RWPE2 (cell line): ENCODE measurements around the gene ACTL6A.

Experiments
- ATAC-seq: fragments of 200-7000 bp; cut with Tn5 transposase; 3 replicates; pipeline ENCODE4 v1.9.1; 2021; ENCODE audit warnings: low read depth
- DNase-seq: peaks from one replicate; pipeline ENCODE4 v3.0.0-alpha.2; 2020; ENCODE audit warnings: low spot score
- H3K27ac ChIP-seq: fragments of 450-650 bp; 2 replicates; pipeline ENCODE4 v1.5.1; 2017; ENCODE audit warnings: mild to moderate bottlenecking; ENCODE audit not compliant: poor library complexity, severe bottlenecking
- H3K27me3 ChIP-seq: fragments of 250-450 bp; sonication (Bioruptor Pico); 2 replicates; pipeline ENCODE4 v1.5.1; 2021; ENCODE audit warnings: mild to moderate bottlenecking, moderate library complexity; ENCODE audit not compliant: insufficient read depth, poor library complexity, severe bottlenecking
- H3K36me3 ChIP-seq: fragments of 250-450 bp; sonication (Bioruptor Pico); 2 replicates; pipeline ENCODE4 v1.5.1; 2020; ENCODE audit warnings: low read depth, mild to moderate bottlenecking, moderate library complexity
- H3K4me1 ChIP-seq: fragments of 250-450 bp; sonication (Bioruptor Pico); 2 replicates; pipeline ENCODE4 v1.5.1; 2021; ENCODE audit warnings: mild to moderate bottlenecking, moderate library complexity; ENCODE audit not compliant: insufficient read depth, poor library complexity, severe bottlenecking
- H3K4me3 ChIP-seq: fragments of 250-450 bp; sonication (Bioruptor Pico); 2 replicates; pipeline ENCODE4 v1.5.1; 2021; ENCODE audit warnings: mild to moderate bottlenecking, moderate library complexity; ENCODE audit not compliant: severe bottlenecking
- H3K9me3 ChIP-seq: fragments of 250-450 bp; sonication (Bioruptor Pico); 2 replicates; pipeline ENCODE4 v1.5.1; 2021; ENCODE audit warnings: mild to moderate bottlenecking, moderate library complexity; ENCODE audit not compliant: severe bottlenecking
- TF ChIP-seq, protein P1 (sequence below): fragments of 450-650 bp; IDR thresholded peaks from one replicate; pipeline ENCODE4 v1.5.1; 2017; ENCODE audit warnings: mild to moderate bottlenecking, moderate library complexity; ENCODE audit not compliant: poor library complexity, severe bottlenecking

The ACTL6A gene

DNA sequence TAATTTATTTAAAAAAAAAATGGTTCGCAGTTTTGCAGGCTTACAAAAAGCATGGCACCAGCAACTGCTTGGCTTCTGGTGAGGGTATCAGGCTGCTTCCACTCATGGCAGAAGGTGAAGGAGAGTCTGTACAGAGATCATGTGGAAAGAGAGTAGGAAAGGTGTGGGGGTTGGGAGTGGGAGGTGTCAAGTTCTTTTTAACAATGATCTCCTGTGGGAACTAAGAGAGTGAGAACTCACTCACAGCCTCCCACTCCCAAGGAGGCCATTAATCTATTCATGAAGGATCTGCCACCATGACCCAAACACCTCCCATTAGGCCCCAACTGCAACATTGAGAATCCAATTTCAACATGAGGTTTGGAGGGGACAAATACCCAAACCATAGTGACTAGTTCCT, 21.1 kb upstream of the ACTL6A start:
- Histone ChIP-seq H3K9me3 (no peaks in the 10 kb centered on the region), H3K4me3 (no peak overlapping the region), H3K27me3 (no peaks in the 10 kb centered on the region), H3K27ac (no peak overlapping the region), H3K4me1 (no peaks in the 10 kb centered on the region), H3K36me3 (no peaks in the 10 kb centered on the region)
- TF ChIP-seq, protein P1, sequence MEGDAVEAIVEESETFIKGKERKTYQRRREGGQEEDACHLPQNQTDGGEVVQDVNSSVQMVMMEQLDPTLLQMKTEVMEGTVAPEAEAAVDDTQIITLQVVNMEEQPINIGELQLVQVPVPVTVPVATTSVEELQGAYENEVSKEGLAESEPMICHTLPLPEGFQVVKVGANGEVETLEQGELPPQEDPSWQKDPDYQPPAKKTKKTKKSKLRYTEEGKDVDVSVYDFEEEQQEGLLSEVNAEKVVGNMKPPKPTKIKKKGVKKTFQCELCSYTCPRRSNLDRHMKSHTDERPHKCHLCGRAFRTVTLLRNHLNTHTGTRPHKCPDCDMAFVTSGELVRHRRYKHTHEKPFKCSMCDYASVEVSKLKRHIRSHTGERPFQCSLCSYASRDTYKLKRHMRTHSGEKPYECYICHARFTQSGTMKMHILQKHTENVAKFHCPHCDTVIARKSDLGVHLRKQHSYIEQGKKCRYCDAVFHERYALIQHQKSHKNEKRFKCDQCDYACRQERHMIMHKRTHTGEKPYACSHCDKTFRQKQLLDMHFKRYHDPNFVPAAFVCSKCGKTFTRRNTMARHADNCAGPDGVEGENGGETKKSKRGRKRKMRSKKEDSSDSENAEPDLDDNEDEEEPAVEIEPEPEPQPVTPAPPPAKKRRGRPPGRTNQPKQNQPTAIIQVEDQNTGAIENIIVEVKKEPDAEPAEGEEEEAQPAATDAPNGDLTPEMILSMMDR: no peak
- DNase-seq (no peak), ATAC-seq (no peak)

DNA sequence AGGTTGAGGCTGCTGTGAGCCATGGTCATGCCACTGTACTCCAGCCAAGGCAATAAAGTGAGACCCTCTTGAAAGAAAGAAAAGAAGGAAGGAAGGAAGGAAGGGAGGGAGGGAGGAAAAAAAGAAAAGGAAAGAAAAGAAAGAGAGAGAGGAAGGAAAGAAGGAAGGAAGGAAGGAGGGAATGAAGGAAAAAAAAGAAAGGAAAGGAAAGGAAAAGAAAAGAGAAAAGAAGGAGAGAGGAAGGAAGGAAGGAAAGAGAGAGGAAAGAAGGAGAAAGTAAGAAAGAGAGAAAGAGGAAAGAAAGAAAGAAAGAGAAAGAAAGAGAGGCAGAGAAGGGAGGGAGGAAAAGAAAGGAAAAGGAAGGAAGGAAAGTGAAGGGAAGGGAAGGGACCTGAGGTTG, 20.4 kb upstream of the ACTL6A start:
- H3K4me3 ChIP-seq: no peak overlapping the region
- ATAC-seq (no peak), DNase-seq (no peak)
- H3K27me3 ChIP-seq: no peaks in the 10 kb centered on the region
- TF ChIP-seq, protein P1: no peak
- no peaks in the 10 kb centered on the region for H3K9me3 ChIP-seq
- H3K36me3 ChIP-seq: no peaks in the 10 kb centered on the region
- no peak overlapping the region for H3K27ac ChIP-seq
- H3K4me1 ChIP-seq: no peaks in the 10 kb centered on the region

DNA sequence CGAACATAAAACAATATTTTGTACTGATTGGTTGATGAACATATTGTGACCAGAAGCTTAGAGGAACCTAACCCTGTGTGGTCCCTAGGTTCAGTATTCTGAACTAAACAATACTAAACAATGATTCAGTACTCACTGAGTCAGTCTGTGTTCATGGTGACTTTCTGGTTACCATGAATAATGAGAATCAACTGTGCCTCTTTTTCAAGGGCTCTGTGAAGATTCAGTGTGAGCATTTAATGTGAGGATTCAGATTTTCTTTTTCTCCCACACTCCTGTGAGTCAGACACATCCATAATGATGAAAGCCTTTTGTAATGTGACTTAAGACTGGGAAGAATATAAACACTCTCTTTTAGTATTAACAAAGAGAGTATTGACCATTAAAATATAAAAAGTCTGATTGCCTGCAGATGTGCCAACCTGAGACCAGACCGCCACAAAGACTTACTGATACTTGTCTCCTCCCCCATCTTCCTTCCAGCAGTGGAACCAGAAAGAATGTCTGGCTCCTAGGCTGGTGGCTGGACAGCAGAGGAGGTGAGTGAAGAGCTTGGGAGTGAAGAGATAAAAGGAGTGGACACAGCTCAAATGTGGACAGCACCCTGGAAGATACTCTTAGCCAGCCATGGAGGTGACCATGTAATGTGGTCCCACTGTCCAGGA, 17.6 kb upstream of the ACTL6A start:
- no peak overlapping the region for H3K4me3 ChIP-seq
- DNase-seq: no peak

DNA sequence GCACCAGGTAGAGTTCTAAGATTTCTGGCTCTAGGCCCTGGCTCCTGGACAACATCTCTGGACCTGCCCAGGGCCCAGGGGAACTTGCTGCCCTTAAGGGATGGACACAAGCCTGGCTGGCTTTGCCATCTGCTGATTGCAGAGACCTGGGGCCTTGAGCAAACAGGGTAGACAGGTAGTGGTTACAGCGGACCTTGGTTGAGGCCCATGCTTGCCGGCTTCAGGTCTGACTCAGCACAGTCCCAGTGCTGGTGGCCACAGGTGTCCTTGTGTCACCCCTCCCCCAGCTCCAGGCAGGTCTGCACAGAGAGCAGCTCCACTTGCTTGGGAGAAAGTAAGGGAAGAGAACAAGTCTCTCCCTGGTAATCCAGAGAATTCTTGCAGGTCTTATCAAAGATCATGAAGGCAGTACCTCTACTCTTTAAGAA, 15.9 kb upstream of the ACTL6A start:
- no peaks in the 10 kb centered on the region for H3K9me3 ChIP-seq
- no peak overlapping the region for H3K27ac ChIP-seq
- ATAC-seq (peak; percentile 14; the same call in 1 of the 3 replicates), DNase-seq (no peak)
- no peak overlapping the region for H3K4me3 ChIP-seq
- H3K4me1 ChIP-seq: no peaks in the 10 kb centered on the region
- H3K36me3 ChIP-seq: no peaks in the 10 kb centered on the region
- no peaks in the 10 kb centered on the region for H3K27me3 ChIP-seq
- TF ChIP-seq, protein P1: no peak

More for the DNA sequence above, 17.6 kb upstream of the ACTL6A start:
- H3K36me3 ChIP-seq: no peaks in the 10 kb centered on the region
- H3K9me3 ChIP-seq: no peaks in the 10 kb centered on the region
- peak; percentile 58; the same call in 2 of the 3 replicates for ATAC-seq
- no peak overlapping the region for H3K27ac ChIP-seq
- H3K27me3 ChIP-seq: no peaks in the 10 kb centered on the region
- TF ChIP-seq, protein P1: no peak
- no peaks in the 10 kb centered on the region for H3K4me1 ChIP-seq
